NCI-H1930 (cell line): ENCODE results near the gene SULT2B1.
A peak's percentile ranks its signal among the peaks of the same experiment; 100 is the strongest.
"Not testable (repeated sequence)": the region's sequence is repeated elsewhere in the genome, so short reads cannot be mapped to it uniquely, and the experiment has no call there.

Experiments used
- DNase-seq, 2 experiments: peaks; one replicate each; lab custom pipeline; 2025; lab: John Stamatoyannopoulos, UW

SULT2B1 gene

GRCh38 chr19:48558018-48558684 lies 6.2 kb downstream of the SULT2B1 start:
- DNase-seq = no peak

GRCh38 chr19:48560095-48560530 lies 8.1 kb downstream of the SULT2B1 start:
- DNase-seq = no peak

GRCh38 chr19:48561412-48561811 lies 9.4 kb downstream of the SULT2B1 start:
- no peak for DNase-seq

GRCh38 chr19:48565090-48565489 lies 13.1 kb downstream of the SULT2B1 start:
- no peak for DNase-seq

DNA sequence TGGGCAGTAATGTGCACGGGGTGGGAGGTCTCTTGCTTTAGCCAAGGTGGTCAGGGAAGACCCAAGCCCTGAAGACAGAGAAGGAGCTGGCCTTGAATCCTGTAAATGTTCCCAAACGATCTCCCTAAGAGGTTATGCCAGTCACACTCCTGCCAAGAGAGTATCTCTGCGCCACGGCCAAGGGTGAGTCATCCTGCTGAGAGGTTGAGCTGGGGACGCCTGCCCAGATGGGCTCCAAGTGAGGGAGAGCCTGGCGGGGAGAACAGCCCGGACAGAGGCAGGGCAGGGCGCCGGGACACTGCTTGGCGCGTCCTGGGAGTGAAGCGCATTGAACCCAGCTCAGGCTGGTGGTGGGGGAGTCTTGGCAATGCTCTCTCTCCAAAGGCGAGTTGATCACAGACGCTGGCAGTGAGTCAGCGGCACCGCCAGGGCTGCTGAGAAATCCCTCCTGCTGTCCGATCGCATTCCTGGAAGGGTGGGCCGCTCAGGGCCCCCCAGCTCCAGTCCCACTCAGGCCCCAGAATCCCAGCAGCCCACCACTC lies 16.4 kb downstream of the SULT2B1 start:
- no peak for DNase-seq

DNA sequence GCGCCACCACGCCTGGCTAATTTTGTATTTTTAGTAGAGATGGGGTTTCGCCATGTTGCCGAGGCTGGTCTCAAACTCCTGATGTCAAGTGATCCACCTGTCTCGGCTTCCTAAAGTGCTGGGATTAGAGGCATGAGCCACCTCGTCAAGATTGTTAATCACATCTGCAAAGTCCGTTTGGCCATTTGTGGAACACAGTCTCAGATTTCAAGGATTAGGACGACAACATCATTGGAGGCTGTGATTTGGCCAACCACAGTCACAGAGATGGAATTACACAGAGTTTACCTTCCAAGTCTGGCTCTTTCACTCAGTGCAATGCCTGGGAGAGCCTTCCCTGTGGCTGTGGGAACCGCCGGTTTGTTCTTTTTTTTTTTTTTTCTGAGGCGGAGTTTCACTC lies 17.8 kb downstream of the SULT2B1 start:
- DNase-seq = no peak

DNA sequence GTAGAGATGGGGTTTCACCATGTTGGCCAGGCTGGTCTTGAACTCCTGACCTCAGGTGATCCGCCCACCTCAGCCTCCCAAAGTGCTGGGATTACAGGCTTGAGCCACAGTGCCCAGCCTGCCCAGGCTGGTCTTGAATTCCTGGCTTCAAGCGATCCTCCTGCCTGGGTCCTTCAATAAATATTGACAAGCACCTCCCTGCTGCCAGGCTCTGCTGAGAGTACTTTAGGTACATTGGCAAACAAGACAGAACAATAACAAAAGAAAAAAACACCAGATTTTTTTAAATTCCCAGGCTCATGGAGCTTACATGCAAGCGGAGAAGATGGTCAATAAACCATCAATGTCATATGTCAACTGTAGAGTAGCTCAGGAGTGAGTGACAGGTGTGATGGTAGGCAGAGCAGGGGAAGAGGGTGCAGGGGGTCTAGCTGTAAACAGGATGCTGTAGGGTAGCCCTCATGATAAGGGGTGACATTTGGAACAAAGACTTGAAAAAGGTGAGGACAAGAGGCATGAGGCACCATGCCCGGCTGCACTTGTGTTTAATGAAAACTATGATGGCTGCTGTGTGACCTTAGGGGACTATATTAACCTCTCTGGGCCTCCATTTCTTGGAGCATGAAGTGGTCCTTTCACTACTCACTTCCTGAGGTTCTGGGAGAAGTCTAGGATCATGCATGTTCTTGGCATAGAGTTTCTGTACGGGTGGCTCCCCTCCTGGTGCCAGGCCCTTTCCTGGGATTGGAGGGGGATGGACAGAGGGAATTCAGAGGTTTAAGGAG lies 19.6 kb downstream of the SULT2B1 start:
- no peak for DNase-seq

GRCh38 chr19:48573163-48573505 lies 21.2 kb downstream of the SULT2B1 start:
- DNase-seq = no peak

GRCh38 chr19:48575931-48576622 lies 24.1 kb downstream of the SULT2B1 start:
- DNase-seq = no peak

- not testable (repeated sequence) for DNase-seq
These were observed 25.9 kb downstream of the SULT2B1 start for GRCh38 chr19:48577908-48578307.

DNA sequence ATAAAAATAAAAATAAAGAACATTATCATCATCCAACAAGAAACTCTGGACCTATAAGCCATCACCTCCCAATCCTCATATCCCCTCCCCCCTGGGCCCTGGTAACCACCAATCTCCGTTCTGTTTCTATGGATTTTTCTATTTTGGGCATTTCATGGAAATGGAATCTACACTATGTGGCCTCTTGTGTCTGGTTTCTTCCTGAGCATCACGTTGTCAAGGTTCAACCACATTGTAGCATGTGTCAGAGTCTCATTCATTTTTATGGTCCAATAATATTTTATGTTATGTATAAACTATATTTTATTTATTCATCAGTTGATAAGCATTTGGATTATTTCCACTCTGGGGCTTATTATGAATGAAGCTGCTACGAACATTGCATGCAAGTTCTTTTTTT lies 26.9 kb downstream of the SULT2B1 start:
- no peak for DNase-seq

GRCh38 chr19:48582168-48582567 lies 30.2 kb downstream of the SULT2B1 start:
- no peak for DNase-seq

DNA sequence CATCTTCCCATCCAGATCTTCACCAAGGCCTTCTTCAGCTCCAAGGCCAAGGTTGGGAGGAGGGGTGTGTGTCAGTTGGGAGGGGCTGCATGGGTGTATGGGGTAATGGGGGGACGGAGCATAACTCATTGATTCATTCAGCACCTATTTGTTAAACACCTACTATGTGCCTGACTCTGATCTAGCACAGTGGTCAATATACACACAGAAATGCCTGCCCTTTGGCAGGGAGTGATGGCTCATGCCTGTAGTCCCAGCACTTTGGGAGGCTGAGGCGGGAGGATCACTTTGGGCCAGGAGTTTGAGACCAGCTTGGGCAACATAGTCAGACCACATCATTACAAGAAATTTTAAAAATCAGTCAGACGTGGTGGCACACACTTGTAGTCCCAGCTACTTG lies 35.4 kb downstream of the SULT2B1 start:
- no peak for DNase-seq

DNA sequence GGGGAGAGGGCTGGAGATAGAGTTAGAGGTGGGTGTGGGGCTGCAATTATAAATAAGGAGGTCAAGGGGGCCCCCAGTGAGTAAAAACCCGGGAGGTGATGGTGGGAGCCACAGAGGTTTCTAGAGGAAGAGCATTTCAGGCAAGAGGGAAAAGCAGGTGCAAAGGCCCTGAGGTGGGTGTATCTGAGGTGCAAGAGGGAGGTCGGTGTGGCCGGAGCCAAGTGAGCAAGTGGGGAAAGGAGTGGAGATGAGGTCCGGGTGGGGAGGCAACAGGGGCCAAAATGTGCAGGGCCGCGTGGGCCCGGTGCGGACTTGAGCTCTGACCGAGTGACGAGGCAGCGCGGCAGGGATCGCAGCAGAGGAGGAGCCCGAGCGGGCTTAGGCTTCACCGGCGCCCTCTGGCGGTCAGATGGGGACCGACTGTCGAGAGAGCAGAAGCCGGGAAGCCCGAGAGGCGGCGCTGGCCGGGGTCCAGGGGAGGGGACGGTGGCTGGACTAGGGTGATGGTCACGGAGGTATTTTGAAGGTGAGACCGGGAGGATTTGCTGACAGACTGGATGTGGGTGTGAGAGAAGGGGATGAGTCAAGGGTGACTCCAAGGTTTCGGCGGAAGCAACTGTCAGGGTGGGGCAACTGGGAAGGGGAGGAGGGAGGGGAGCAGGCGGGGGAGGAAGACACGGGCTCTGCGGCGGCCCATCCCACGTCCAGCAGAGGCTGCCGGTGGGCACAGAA lies 36.9 kb downstream of the SULT2B1 start:
- DNase-seq = peak; percentile 81 to 92

- no peak for DNase-seq
These were observed 39.0 kb downstream of the SULT2B1 start for GRCh38 chr19:48591021-48591420.

DNA sequence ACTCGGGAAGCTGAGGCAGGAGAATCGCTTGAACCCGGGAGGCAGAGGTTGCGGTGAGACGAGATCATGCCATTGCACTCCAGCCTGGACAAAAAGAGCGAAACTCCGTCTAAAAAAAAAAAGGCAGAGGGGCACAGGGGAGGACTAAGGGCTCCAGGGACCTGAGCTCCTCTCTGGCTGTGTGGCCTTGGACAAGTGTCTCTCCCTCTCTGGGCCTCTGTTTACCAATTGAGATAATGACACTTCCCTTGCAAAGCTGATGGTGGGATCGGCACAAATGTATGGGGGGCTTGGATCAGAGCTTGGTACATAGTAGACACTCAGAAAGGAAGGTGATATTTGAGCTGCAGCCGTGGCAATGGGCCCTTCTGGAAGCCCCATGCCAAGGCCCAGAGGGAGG lies 43.2 kb downstream of the SULT2B1 start:
- DNase-seq = no peak

GRCh38 chr19:48595833-48596232 lies 43.9 kb downstream of the SULT2B1 start:
- DNase-seq = no peak

DNA sequence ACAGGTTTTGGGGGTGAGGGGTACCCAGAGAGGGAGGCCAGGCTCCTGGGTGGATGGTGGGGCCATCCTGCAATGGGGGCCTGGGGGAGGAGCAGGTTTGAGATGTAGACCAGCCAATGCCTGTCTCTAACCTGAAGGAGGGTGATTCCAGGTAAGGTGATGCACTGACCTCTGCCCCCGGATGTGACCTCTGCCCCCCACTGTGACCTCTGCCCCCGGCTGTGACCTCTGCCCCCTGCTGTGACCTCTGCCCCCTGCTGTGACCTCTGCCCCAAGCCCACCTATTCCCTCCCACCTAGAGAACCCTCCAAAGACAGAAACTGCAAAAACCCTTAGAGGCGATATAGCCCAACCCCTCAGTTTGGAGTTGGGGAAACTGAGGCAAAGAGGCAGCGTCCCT lies 44.3 kb downstream of the SULT2B1 start:
- no peak for DNase-seq

DNA sequence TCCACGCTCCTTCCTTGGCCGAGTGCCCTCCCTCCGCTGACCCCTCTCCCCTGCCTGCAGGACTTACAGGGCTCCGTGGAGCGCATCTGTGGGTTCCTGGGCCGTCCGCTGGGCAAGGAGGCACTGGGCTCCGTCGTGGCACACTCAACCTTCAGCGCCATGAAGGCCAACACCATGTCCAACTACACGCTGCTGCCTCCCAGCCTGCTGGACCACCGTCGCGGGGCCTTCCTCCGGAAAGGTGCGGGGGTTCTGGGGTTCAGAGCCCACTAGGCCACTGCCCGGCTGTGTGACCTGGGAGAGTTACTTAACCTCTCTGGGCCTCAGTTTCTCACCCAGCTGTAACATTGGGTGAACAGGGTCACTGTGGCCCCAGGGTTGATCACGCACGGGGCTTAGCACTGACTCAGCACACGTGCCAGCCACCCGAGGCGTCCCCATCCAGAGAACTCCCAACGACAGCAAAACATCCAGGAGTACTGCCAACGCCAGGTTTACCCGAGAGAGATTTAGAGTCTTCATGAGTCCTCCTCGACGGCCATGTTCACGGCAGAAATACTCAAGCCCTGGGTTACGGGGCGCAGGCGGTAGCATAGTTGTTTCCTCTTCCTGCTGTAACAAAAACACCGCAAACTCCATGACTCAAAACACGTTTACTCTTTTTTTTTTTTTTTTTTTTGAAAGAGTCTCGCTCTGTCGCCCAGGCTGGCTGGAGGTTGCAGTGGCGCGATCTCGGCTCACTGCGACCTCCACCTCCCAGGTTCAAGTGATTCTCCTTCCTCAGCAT lies 44.9 kb downstream of the SULT2B1 start:
- DNase-seq = no peak

- no peak for DNase-seq
These were observed 47.2 kb downstream of the SULT2B1 start for GRCh38 chr19:48598996-48599700.
